Fibroblast of lung (primary cell): Measurements from ENCODE around the gene CCDC192.

Experiments used
- EZH2 ChIP-seq: IDR thresholded peaks from 2 replicates; pipeline ENCODE4 v1.5.1; 2012; ENCODE audit warnings: low read length, control low read depth, mild to moderate bottlenecking; ENCODE audit errors: missing control alignments
- TF ChIP-seq, protein P1 (sequence below), 2 donors: IDR thresholded peaks in 1 of 2; conservative IDR thresholded peaks in 1 of 2; 1 replicate in 1 of 2; 2 replicates in 1 of 2; pipeline ENCODE4 v1.5.1; 2011 to 2012; ENCODE audit warnings: low read length in 2 of 2, control low read depth in 1 of 2, inconsistent platforms in 1 of 2, low read depth in 1 of 2, mild to moderate bottlenecking in 1 of 2

DNA sequence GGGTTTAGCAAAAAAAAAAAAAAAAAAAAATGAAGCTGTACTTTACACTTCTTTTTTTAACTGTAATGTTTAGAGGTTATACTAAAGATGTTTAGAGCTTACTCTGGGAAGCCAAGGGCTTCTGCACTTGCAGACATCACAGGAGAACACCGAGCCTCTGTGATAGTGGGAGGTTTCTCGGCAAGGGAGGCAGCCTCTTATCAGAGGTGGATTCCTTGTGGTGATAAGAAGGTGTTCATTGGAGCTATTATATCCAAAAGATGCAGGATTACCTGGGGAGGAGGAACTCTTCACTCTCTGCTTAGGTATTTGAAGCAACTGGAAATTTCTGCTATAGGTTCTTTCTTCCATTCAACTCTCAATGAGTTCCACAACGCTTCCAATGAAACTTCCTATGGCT is 209.2 kb downstream of the CCDC192 start:
- TF ChIP-seq, protein P1, sequence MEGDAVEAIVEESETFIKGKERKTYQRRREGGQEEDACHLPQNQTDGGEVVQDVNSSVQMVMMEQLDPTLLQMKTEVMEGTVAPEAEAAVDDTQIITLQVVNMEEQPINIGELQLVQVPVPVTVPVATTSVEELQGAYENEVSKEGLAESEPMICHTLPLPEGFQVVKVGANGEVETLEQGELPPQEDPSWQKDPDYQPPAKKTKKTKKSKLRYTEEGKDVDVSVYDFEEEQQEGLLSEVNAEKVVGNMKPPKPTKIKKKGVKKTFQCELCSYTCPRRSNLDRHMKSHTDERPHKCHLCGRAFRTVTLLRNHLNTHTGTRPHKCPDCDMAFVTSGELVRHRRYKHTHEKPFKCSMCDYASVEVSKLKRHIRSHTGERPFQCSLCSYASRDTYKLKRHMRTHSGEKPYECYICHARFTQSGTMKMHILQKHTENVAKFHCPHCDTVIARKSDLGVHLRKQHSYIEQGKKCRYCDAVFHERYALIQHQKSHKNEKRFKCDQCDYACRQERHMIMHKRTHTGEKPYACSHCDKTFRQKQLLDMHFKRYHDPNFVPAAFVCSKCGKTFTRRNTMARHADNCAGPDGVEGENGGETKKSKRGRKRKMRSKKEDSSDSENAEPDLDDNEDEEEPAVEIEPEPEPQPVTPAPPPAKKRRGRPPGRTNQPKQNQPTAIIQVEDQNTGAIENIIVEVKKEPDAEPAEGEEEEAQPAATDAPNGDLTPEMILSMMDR (conservative IDR thresholded peaks at IDR 0.05 in 1 of 2, IDR thresholded peaks at IDR 0.05 in 1 of 2; ENCODE audit: low read depth in 1 of 2, low read length in 2 of 2): no peak
- TF ChIP-seq EZH2: no peak
